ENCODE measurements around the gene ART5. TPM values are rescaled to one million over a fixed set of nuclear protein-coding genes. Genes with fewer than 3 reads are reported as not detected.

ART5 gene
- polyA plus RNA-seq, 3 donors, result not detected

- H3K27ac ChIP-seq (ENCODE audit: low read depth in 1 of 2, low read length in 2 of 2), result no peak overlapping the region
- Mint-ChIP-seq H3K9me3 (no peaks in the 10 kb centered on the region), H3K27me3 (ENCODE audit: low read depth in 3 of 3) (no peaks in the 10 kb centered on the region), H3K27ac (no peak overlapping the region), H3K36me3 (peaks cover 89 to 95% of the 10 kb centered on the region in 2 donors), H3K4me3 (no peak overlapping the region), H3K4me1 (no peaks in the 10 kb centered on the region)
- intact Hi-C loops (cut with micrococcal nuclease), result no loop called here
- H3K36me3 ChIP-seq (replicated peaks in 1 of 2; ENCODE audit: control insufficient read depth in 1 of 2, insufficient read depth in 2 of 2, low read length in 2 of 2), result peaks cover 92 to 100% of the 10 kb centered on the region in 2 donors
- H3K27me3 ChIP-seq (ENCODE audit: control insufficient read depth in 2 of 2, insufficient read depth in 2 of 2, low read length in 2 of 2), result no peaks in the 10 kb centered on the region
- no peak for TF ChIP-seq CTCF (IDR thresholded peaks at IDR 0.05)
- H3K79me2 ChIP-seq (ENCODE audit: insufficient read depth, low read length), result no peaks in the 10 kb centered on the region
- H3K9ac ChIP-seq (ENCODE audit: insufficient read depth, low read length, poor library complexity, severe bottlenecking), result no peak overlapping the region
- no peak overlapping the region for H3K4me2 ChIP-seq (replicated peaks; ENCODE audit: extremely low read depth, low read length, poor library complexity, severe bottlenecking)
- WGBS (ENCODE audit: insufficient coverage), result no CpG with 5 or more reads among the region's 3 CpGs
- no peak overlapping the region for H3K4me3 ChIP-seq (replicated peaks in 1 of 3; ENCODE audit: low read depth in 2 of 3, low read length in 3 of 3)
- no peak overlapping the region for H2AFZ ChIP-seq (ENCODE audit: insufficient read depth, low read depth, low read length, poor library complexity, severe bottlenecking)
- no peak for DNase-seq
- no peaks in the 10 kb centered on the region for H3K9me3 ChIP-seq (replicated peaks in 1 of 2; ENCODE audit: control insufficient read depth in 1 of 2, insufficient read depth in 1 of 2, low read length in 2 of 2)
- no peaks in the 10 kb centered on the region for H3K4me1 ChIP-seq (ENCODE audit: control insufficient read depth in 1 of 2, insufficient read depth in 2 of 2, low read length in 2 of 2)
- no peaks in the 10 kb centered on the region for H4K20me1 ChIP-seq (ENCODE audit: insufficient read depth, low read length)
Measured at GRCh38 chr11:3679077-3679476, 37.3 kb upstream of the ART5 start.

DNA sequence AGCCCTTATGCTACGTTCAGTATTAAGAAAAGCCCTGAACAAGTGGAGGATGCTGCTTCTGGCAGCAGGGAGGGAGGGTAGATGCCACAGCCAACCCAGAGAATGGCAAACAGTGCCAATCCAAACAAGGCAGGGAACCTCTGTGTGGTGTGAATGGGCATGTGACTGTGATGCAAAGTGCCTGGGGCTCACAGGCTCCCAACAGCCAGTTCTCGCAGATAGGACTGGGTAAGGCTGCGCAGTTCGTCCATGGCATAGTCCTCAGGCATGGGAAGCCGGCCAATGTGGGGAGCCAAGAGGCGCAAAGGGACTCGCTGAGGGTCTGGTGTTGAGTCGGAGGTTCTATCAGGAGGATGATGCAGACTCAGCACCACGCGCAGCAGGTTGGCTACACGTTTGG is 34.2 kb upstream of the ART5 start:
- H3K27ac Mint-ChIP-seq, result peak overlapping the region in 1 of 7 donors; percentile 51

More for the DNA sequence above, 34.2 kb upstream of the ART5 start:
- peak overlapping the region in 1 of 2 donors; percentile 11 for H3K27ac ChIP-seq (ENCODE audit: low read depth in 1 of 2, low read length in 2 of 2)
- no peaks in the 10 kb centered on the region for H3K9me3 Mint-ChIP-seq
- H2AFZ ChIP-seq (ENCODE audit: insufficient read depth, low read depth, low read length, poor library complexity, severe bottlenecking), result no peak overlapping the region
- H3K4me1 Mint-ChIP-seq, result no peaks in the 10 kb centered on the region
- H3K27me3 ChIP-seq (ENCODE audit: control insufficient read depth in 2 of 2, insufficient read depth in 2 of 2, low read length in 2 of 2), result no peaks in the 10 kb centered on the region
- peaks cover 90 to 94% of the 10 kb centered on the region in 2 donors for H3K36me3 Mint-ChIP-seq
- intact Hi-C loops (cut with micrococcal nuclease), result no loop called here
- over 99% methylated on average over 11 of the region's 11 CpGs for WGBS (ENCODE audit: insufficient coverage)
- no peak overlapping the region for H3K4me3 ChIP-seq (replicated peaks in 1 of 3; ENCODE audit: low read depth in 2 of 3, low read length in 3 of 3)
- H4K20me1 ChIP-seq (ENCODE audit: insufficient read depth, low read length), result no peaks in the 10 kb centered on the region
- H3K79me2 ChIP-seq (ENCODE audit: insufficient read depth, low read length), result no peaks in the 10 kb centered on the region
- H3K9me3 ChIP-seq (replicated peaks in 1 of 2; ENCODE audit: control insufficient read depth in 1 of 2, insufficient read depth in 1 of 2, low read length in 2 of 2), result no peaks in the 10 kb centered on the region
- peaks cover 86 to 100% of the 10 kb centered on the region in 2 donors for H3K36me3 ChIP-seq (replicated peaks in 1 of 2; ENCODE audit: control insufficient read depth in 1 of 2, insufficient read depth in 2 of 2, low read length in 2 of 2)
- peaks cover 0 to 2% (median 0%) of the 10 kb centered on the region in 3 donors for H3K27me3 Mint-ChIP-seq (ENCODE audit: low read depth in 3 of 3)
- DNase-seq, result no peak
- H3K9ac ChIP-seq (ENCODE audit: insufficient read depth, low read length, poor library complexity, severe bottlenecking), result no peak overlapping the region
- TF ChIP-seq CTCF (IDR thresholded peaks at IDR 0.05), result no peak
- H3K4me1 ChIP-seq (ENCODE audit: control insufficient read depth in 1 of 2, insufficient read depth in 2 of 2, low read length in 2 of 2), result no peaks in the 10 kb centered on the region
- H3K4me2 ChIP-seq (replicated peaks; ENCODE audit: extremely low read depth, low read length, poor library complexity, severe bottlenecking), result no peak overlapping the region
- no peak overlapping the region for H3K4me3 Mint-ChIP-seq
